ENCODE data around the gene PARS2.

- TF ChIP-seq CTCF (optimal IDR thresholded peaks at IDR 0.05 in 1 of 3, IDR thresholded peaks at IDR 0.05 in 1 of 3, conservative IDR thresholded peaks at IDR 0.05 in 1 of 3; ENCODE audit: extremely low read depth in 1 of 3, insufficient read depth in 2 of 3, low read length in 3 of 3): no peak
- no peak for TF ChIP-seq EZH2 (IDR thresholded peaks at IDR 0.05; ENCODE audit: low read length)
These were observed 33.9 kb upstream of the PARS2 start for GRCh38 chr1:54798206-54798605.
